Measurements from ENCODE around the gene CEP70. TPM values are rescaled to one million over a fixed set of nuclear protein-coding genes. Genes with fewer than 3 reads are reported as not detected.

Gene CEP70
- polyA plus RNA-seq, 3 donors = 36.2 to 41.0 (median 39.9) TPM

Other genes starting within 250 kb of the CEP70 start
- 10 to 100 TPM; 23.4 to 30.7 (median 29.4) TPM for gene MRAS, start 245.7 kb downstream of the CEP70 start, polyA plus RNA-seq (ENCODE audit: insufficient read length in 3 of 3)
- 1 to 10 TPM; 1.2 to 1.9 (median 1.4) TPM for gene ESYT3, start 159.6 kb downstream of the CEP70 start, polyA plus RNA-seq (ENCODE audit: insufficient read length in 3 of 3)
- gene FAIM, start 14.5 kb upstream of the CEP70 start, polyA plus RNA-seq (ENCODE audit: insufficient read length in 3 of 3) = 10 to 100 TPM; 30.2 to 37.8 (median 30.6) TPM
- gene PIK3CB, start 240.7 kb upstream of the CEP70 start, polyA plus RNA-seq (ENCODE audit: insufficient read length in 3 of 3) = 10 to 100 TPM; 26.8 to 32.2 (median 28.2) TPM

All from renal cortex interstitium (tissue), 3 donors.